Activated effector memory CD4-positive, alpha-beta T cell treated with Interleukin-2 at 50 U/mL for 16 hours (primary cell): ENCODE measurements around the gene YIPF1.
A peak's percentile ranks its signal among the peaks of the same experiment; 100 is the strongest.

Source experiments
- DNase-seq: peaks from one replicate; pipeline ENCODE4 v3.0.0-alpha.2; 2020

Gene YIPF1

GRCh38 chr1:53889304-53890298 lies at the start of gene YIPF1:
TSS of gene YIPF1 (minus strand) at chr1:53889797. CDS start at chr1:53888937, 860 bp downstream.
- DNase-seq, result peak; percentile 84

DNA sequence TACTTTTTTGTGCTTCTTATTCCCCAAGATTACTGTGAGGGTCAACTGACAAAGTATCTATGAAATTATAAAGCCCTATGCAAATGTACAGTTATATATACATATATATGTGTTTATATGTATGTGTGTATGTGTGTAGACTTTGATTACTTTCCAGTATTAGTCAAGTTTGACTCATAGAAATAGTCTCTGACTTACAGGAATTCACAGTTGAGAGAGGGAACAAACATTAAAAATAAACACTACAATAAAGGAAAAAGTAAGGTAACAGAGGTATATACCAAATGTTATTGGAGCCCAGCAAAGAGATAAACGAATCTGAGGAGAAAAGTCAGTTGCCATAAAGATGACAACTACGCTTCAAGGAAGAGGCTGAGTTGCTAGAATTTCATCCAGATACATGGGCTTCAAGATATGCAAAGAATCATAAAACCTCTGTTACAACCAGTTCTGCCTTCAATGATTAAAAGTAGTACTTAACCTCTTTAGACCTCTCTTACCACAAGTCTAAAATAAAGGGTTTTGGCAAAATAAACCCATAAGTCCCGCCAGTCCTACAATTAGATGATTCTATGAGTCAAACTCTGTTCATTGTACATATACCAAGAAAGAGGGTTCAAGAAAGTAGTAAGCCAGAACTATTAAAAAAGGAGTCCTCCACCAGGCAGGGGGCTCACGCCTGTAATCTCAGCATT lies 48.7 kb upstream of the YIPF1 start:
- no peak for DNase-seq

GRCh38 chr1:53936430-53936829 lies 46.8 kb upstream of the YIPF1 start:
- no peak for DNase-seq

DNA sequence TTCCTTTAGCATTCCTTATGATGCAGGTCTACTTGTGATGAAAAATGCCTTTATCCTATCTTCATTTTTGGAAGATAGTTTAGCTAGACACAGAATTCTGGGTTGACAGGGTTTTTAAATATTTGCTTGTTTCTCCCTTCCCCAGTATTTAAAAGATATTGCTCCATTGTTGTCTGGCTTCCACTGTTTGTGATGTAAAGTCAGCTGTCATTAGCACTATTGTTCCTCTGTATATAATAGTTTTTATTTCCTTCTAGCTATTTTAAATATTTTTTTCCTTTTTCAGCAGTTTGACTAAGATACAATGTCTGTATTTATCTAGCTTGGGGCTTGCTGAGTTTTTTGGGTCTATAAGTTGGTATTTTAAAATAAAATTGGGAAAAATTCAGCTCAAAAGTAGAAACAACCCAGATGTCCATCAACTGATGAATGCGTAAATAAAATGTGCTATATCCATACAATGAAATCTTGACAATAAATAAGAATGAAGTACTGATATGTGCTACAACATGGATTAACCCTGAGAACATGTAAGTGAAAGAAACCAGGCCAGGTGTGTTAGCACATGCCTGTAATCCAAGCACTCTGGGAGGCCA lies 44.7 kb upstream of the YIPF1 start:
- DNase-seq, result no peak

DNA sequence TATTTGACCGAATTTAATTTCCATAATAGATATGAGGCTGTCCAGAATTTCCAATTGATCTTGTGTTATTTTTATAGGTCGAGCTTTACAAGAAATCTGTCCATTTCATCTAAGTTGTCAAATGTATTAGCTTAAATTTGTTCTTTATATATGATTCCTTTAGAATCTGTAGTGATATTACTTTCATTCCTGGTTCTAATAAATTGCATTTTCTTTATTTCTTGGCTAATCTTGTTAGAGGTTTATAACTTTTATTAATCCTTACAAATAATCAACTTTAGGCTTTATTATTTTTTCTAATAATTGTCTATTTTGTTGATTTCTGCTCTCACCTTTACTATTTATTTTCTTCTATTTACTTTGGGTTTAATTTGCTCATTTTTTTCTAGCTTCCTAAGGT lies 41.9 kb upstream of the YIPF1 start:
- no peak for DNase-seq

DNA sequence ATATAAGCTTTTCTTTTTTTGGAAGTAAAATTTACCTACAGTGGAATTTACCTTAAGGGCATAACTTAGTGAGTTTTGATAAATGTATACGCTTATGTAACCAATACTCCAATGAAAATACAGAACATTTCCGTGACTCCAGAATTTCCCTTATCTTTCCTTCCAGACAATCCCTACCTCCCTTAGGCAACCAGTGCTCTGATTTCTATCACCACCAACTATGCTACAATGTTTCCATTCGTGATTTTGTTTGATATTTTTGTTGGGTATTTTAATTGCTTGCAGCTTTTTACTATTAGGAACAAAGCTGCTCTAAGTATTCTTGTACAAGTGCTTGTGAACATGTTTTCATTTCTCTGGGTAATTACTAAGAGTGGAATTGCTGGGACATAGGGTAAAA lies 41.3 kb upstream of the YIPF1 start:
- no peak for DNase-seq

- DNase-seq, result no peak
These were observed 39.8 kb upstream of the YIPF1 start for GRCh38 chr1:53929246-53929960.

- DNase-seq, result no peak
These were observed 37.8 kb upstream of the YIPF1 start for GRCh38 chr1:53927376-53927881.

- no peak for DNase-seq
These were observed 30.1 kb upstream of the YIPF1 start for GRCh38 chr1:53919675-53920066.

GRCh38 chr1:53918343-53918742 lies 28.7 kb upstream of the YIPF1 start:
- DNase-seq, result no peak

GRCh38 chr1:53913352-53914033 lies 23.9 kb upstream of the YIPF1 start:
- DNase-seq, result no peak

GRCh38 chr1:53911442-53911841 lies 21.8 kb upstream of the YIPF1 start:
- DNase-seq, result no peak

- no peak for DNase-seq
These were observed 20.3 kb upstream of the YIPF1 start for GRCh38 chr1:53909946-53910345.

DNA sequence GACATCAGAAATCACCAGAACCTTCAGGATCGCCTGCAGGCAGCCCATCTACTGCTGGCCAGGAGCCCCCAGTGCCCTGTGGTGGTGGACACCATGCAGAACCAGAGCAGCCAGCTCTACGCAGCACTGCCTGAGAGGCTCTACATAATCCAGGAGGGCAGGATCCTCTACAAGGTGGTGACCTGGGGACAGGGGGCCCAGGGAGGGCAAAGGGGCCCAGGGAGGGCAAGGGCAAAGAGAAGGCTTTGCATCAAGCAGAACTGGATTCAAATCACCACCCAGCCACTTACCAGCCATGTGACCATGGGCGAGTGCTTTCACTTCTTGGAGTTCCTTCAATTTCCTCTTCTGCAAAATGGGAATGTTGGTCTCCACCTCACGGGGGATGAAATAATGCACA lies 16.5 kb upstream of the YIPF1 start:
- no peak for DNase-seq

GRCh38 chr1:53905509-53905908 lies 15.9 kb upstream of the YIPF1 start:
- no peak for DNase-seq

- no peak for DNase-seq
These were observed 12.9 kb upstream of the YIPF1 start for GRCh38 chr1:53902235-53903138.

- no peak for DNase-seq
These were observed 10.1 kb upstream of the YIPF1 start for GRCh38 chr1:53899708-53900107.

DNA sequence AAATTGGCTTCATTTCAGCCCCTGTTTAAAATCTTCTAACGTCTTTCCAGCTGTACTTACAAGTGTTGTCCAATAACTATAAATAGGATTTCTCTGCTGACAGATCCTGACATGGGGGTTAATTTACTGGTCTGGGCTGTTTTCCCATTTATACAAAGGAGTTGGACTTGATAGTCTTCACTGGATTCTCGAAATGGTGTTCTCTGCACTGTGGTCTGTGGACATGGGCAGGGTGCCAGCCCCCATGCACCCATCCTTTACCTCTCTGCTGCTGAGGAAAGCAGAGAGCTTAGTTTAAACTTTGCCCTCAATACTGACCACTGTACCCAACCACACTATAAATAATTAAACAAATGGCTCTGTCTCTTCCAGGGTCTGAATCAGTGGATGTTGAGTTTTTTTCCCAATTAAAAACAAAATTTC lies 9.6 kb upstream of the YIPF1 start:
- DNase-seq, result no peak

DNA sequence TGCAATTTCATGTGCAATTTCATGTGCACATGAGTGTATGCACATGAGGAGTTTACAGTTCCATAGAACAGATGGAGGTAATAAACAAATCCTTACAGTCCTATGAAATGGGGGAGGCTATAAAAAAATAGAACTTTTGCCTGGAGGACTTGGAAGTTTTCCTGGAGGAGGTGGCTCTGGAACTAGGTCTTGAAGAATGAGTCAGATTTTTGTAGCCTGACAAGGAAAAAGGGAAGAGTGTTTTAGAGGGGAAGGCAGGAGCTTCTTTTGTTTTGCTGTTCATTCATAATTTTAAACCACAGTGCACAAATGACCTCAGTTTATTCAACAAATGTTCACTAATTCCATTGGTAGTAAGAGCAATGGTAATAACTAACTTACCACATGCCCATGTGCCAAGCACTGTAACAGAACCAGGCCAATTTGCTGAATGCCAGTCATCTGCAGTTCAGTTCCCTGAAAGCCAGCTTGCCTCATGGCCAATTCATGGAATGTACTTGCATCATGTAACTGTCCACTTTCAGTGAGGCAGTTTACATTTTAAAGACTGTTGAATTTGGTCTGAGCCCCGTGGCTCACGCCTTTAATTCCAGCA lies 7.1 kb upstream of the YIPF1 start:
- no peak for DNase-seq

DNA sequence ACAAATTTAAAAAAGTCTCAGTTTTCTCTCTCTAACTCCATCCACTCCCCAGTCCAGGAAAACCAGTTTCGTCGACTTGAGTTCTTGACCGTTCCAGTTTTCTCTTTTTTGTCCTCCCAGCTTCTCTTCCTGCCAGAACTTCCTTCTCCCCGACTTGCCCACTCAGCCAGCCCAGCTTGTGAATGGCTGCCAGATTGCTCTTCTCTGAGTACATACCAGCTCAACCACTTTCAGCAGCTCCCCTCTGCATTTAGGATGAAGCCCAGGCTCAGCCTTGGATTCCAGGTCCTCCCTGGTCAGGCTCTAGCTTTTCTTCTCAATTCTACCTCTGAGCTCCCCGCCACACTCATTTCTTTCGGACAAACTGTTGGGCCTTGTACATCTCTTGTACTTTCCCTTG lies 5.8 kb upstream of the YIPF1 start:
- DNase-seq, result no peak

- no peak for DNase-seq
These were observed 5.0 kb upstream of the YIPF1 start for GRCh38 chr1:53894644-53895043.
